GM18909 (cell line): ENCODE results near the gene ANK3.

ENCODE experiments used
- ATAC-seq: cut with Tn5 transposase; IDR thresholded peaks from one replicate; pipeline ENCODE4 v1.9.1; 2021; ENCODE audit warnings: mild to moderate bottlenecking; ENCODE audit not compliant: unreplicated experiment, poor library complexity

The ANK3 gene

GRCh38 chr10:60389413-60390025, at the start of gene ANK3:
ANK3 (minus strand) TSS chr10:60389875; CDS start chr10:60389538, 337 bp downstream.
- ATAC-seq, result no peak

GRCh38 chr10:60434418-60435046, 44.9 kb upstream of the ANK3 start:
- ATAC-seq, result no peak

- no peak for ATAC-seq
Observed at GRCh38 chr10:60433684-60434083, 44.0 kb upstream of the ANK3 start.

- no peak for ATAC-seq
Observed at GRCh38 chr10:60430836-60431597, 41.3 kb upstream of the ANK3 start.

- ATAC-seq, result no peak
Observed at GRCh38 chr10:60430017-60430416, 40.3 kb upstream of the ANK3 start.

- no peak for ATAC-seq
Observed at GRCh38 chr10:60429084-60429849, 39.6 kb upstream of the ANK3 start.

- no peak for ATAC-seq
Observed at GRCh38 chr10:60428387-60428737, 38.7 kb upstream of the ANK3 start.

- ATAC-seq, result no peak
Observed at GRCh38 chr10:60427709-60428386, 38.2 kb upstream of the ANK3 start.

- no peak for ATAC-seq
Observed at GRCh38 chr10:60427148-60427547, 37.5 kb upstream of the ANK3 start.

- no peak for ATAC-seq
Observed at GRCh38 chr10:60426425-60426824, 36.8 kb upstream of the ANK3 start.

- ATAC-seq, result no peak
Observed at GRCh38 chr10:60425392-60426110, 35.9 kb upstream of the ANK3 start.

GRCh38 chr10:60424971-60425370, 35.3 kb upstream of the ANK3 start:
- no peak for ATAC-seq

- ATAC-seq, result no peak
Observed at GRCh38 chr10:60423920-60424319, 34.2 kb upstream of the ANK3 start.

GRCh38 chr10:60422809-60423208, 33.1 kb upstream of the ANK3 start:
- no peak for ATAC-seq

GRCh38 chr10:60420991-60421894, 31.6 kb upstream of the ANK3 start:
- ATAC-seq, result no peak

- no peak for ATAC-seq
Observed at GRCh38 chr10:60419249-60419648, 29.6 kb upstream of the ANK3 start.

GRCh38 chr10:60417901-60418300, 28.2 kb upstream of the ANK3 start:
- no peak for ATAC-seq

- no peak for ATAC-seq
Observed at GRCh38 chr10:60417024-60417423, 27.3 kb upstream of the ANK3 start.
